ENCODE results near the gene B4GALT2.

GRCh38 chr1:43963006-43963405, 16.0 kb upstream of the B4GALT2 start:
- TF ChIP-seq CTCF (IDR thresholded peaks at IDR 0.05), result no peak
- TF ChIP-seq EZH2 (IDR thresholded peaks at IDR 0.05; ENCODE audit: borderline replicate concordance, insufficient read depth, low read depth, low read length, poor library complexity, severe bottlenecking), result no peak
